Gastroesophageal sphincter (tissue), 3 donors: ENCODE measurements around the gene AGA.

Experiments used
- CTCF ChIP-seq, 4 experiments: fragments of 200-600 bp in 2 of 4; fragments of 450-650 bp in 2 of 4; sonication (generic) in 1 of 4; IDR thresholded peaks; one replicate each; pipeline ENCODE4 v1.5.1; 2017 to 2019; ENCODE audit warnings: antibody characterized with exemption in 4 of 4, mild to moderate bottlenecking in 2 of 4, moderate library complexity in 2 of 4
- POLR2A ChIP-seq, 2 donors: fragments of 450-650 bp; IDR thresholded peaks; one replicate each; pipeline ENCODE4 v1.6.1; 2017; ENCODE audit warnings: antibody characterized with exemption in 2 of 2, mild to moderate bottlenecking in 2 of 2, moderate library complexity in 1 of 2
- POLR2AphosphoS5 ChIP-seq: sonication (generic); formaldehyde crosslinking; IDR thresholded peaks from one replicate; pipeline ENCODE4 v1.6.1; 2017; ENCODE audit warnings: antibody characterized with exemption

GRCh38 chr4:177484613-177485021, 42.4 kb upstream of the AGA start:
- TF ChIP-seq POLR2AphosphoS5: no peak
- TF ChIP-seq POLR2A (IDR thresholded peaks at IDR 0.05): no peak
- TF ChIP-seq CTCF (IDR thresholded peaks at IDR 0.05): no peak
